Measurements from ENCODE around the gene PHF1. TPM values are rescaled to one million over a fixed set of nuclear protein-coding genes. Genes with fewer than 3 reads are reported as not detected.

The PHF1 gene
- total RNA-seq, 2 experiments from 2014 or later: 31.9 to 32.6 TPM

- intact Hi-C loops (cut with micrococcal nuclease): loop anchor here (10.0 kb wide), 1 partner anchor 119 kb away; no protein-coding TSS in a partner anchor
- ChIA-PET CTCF (interaction anchor here (0.7 kb wide), 1 partner anchor 244 kb away, joined by 4 read pairs; no protein-coding TSS in a partner anchor), POLR2A (no interaction called here)
- Mint-ChIP-seq H3K9me3 (no peaks in the 10 kb centered on the region), H3K36me3 (ENCODE audit: low read depth) (peaks cover 22% of the 10 kb centered on the region), H3K4me1 (ENCODE audit: low read depth) (peaks cover 29% of the 10 kb centered on the region), H3K27ac (no peak overlapping the region), H3K4me3 (no peak overlapping the region), H3K27me3 (no peaks in the 10 kb centered on the region)
- no peak for DNase-seq
- ATAC-seq: no peak
- TF ChIP-seq, protein P1, sequence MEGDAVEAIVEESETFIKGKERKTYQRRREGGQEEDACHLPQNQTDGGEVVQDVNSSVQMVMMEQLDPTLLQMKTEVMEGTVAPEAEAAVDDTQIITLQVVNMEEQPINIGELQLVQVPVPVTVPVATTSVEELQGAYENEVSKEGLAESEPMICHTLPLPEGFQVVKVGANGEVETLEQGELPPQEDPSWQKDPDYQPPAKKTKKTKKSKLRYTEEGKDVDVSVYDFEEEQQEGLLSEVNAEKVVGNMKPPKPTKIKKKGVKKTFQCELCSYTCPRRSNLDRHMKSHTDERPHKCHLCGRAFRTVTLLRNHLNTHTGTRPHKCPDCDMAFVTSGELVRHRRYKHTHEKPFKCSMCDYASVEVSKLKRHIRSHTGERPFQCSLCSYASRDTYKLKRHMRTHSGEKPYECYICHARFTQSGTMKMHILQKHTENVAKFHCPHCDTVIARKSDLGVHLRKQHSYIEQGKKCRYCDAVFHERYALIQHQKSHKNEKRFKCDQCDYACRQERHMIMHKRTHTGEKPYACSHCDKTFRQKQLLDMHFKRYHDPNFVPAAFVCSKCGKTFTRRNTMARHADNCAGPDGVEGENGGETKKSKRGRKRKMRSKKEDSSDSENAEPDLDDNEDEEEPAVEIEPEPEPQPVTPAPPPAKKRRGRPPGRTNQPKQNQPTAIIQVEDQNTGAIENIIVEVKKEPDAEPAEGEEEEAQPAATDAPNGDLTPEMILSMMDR (IDR thresholded peaks at IDR 0.05): no peak
Measured at GRCh38 chr6:33456156-33456555, 45.3 kb downstream of the PHF1 start.

DNA sequence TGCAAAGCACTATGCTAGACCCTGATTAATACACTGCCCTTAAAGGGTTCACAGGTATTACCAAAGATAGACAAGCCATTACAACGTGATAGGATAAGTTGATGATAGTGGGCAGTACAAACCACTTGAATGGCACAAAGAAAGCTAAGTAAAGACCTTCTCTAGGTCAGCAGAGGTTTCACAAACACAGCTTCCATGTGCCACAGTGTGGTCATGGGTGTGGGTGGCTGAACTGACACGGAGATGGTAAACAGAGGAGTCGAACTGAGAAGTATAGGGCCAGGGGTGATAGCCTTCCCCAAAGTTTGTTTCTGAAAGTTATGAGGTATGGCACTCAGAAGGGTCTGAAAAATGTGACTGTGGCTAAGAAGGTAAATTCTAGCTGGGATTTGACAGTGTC, 47.9 kb downstream of the PHF1 start:
- ChIA-PET CTCF (interaction anchor here (0.8 kb wide), 1 partner anchor 9 kb away, joined by 3 read pairs; no protein-coding TSS in a partner anchor), POLR2A (interaction anchor here (1.2 to 1.3 kb wide), 2 partner anchors 8 to 14 kb away, joined by 3 read pairs; no protein-coding TSS in a partner anchor)
- no peak overlapping the region for H3K4me3 Mint-ChIP-seq
- TF ChIP-seq, protein P1 (IDR thresholded peaks at IDR 0.05): no peak
- H3K4me1 Mint-ChIP-seq (ENCODE audit: low read depth): peaks cover 18% of the 10 kb centered on the region
- intact Hi-C loops (cut with micrococcal nuclease): loop anchor here (10.0 kb wide), 1 partner anchor 116 kb away; no protein-coding TSS in a partner anchor
- H3K27me3 Mint-ChIP-seq: no peaks in the 10 kb centered on the region
- peaks cover 22% of the 10 kb centered on the region for H3K36me3 Mint-ChIP-seq (ENCODE audit: low read depth)
- no peak overlapping the region for H3K27ac Mint-ChIP-seq
- DNase-seq: no peak
- H3K9me3 Mint-ChIP-seq: no peaks in the 10 kb centered on the region
- no peak for ATAC-seq

DNA sequence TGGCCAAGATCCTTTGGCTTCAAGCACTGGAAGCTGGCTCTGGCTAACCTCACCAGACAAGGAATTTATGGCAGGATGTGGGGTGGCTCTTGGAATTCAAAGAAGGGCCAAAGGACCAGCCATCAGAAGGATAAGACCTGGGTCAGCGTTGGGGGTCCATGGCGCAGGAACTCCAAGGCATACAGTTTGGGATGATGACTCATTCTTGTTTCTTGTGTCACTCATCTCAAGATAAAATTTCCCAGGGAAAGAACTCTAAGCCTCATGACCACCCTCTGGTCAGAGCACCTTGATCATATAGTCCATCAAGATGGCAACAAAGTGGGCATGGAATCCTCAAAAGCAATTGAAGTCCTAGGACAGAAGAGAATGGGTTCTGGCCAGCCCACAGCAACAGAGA, 48.4 kb downstream of the PHF1 start:
- POLR2A ChIA-PET: interaction anchor here (1.2 to 1.3 kb wide), 2 partner anchors 9 to 14 kb away, joined by 3 read pairs; no protein-coding TSS in a partner anchor
- Mint-ChIP-seq H3K4me1 (ENCODE audit: low read depth) (peaks cover 18% of the 10 kb centered on the region), H3K27ac (no peak overlapping the region), H3K4me3 (no peak overlapping the region), H3K9me3 (no peaks in the 10 kb centered on the region), H3K36me3 (ENCODE audit: low read depth) (peaks cover 22% of the 10 kb centered on the region), H3K27me3 (no peaks in the 10 kb centered on the region)
- intact Hi-C loops (cut with micrococcal nuclease): loop anchor here (10.0 kb wide), 1 partner anchor 116 kb away; no protein-coding TSS in a partner anchor
- DNase-seq (no peak), ATAC-seq (no peak)
- TF ChIP-seq, protein P1 (IDR thresholded peaks at IDR 0.05): no peak
- CTCF ChIA-PET: interaction anchor here (0.8 kb wide), 1 partner anchor 9 kb away, joined by 3 read pairs; no protein-coding TSS in a partner anchor

Small RNA genes within 50 kb of the gene (microRNA-seq; reads per million reads assigned to microRNA genes)
- gene MIR5004 (ENCODE audit: borderline microRNAs expressed, borderline replicate concordance): 2.4 reads per million

Other genes with a start within 250 kb of the PHF1 start
- 1 to 10 TPM; 1.3 to 1.4 TPM for gene COL11A2, start 218.5 kb upstream of the PHF1 start, total RNA-seq
- 10 to 100 TPM; 41.2 to 41.9 TPM for gene RXRB, start 210.3 kb upstream of the PHF1 start, total RNA-seq
- 10 to 100 TPM; 43.1 to 43.3 TPM for gene SLC39A7, start 210.1 kb upstream of the PHF1 start, total RNA-seq
- gene HSD17B8, start 206.4 kb upstream of the PHF1 start, total RNA-seq: 10 to 100 TPM; 40.6 to 42.0 TPM
- gene RING1, start 202.5 kb upstream of the PHF1 start, total RNA-seq: 10 to 100 TPM; 26.8 to 27.5 TPM
- gene VPS52, start 139.1 kb upstream of the PHF1 start, total RNA-seq: 10 to 100 TPM; 31.2 to 34.3 TPM
- 1,000 to 10,000 TPM; 4,910 to 4,938 TPM for gene RPS18, start 138.9 kb upstream of the PHF1 start, total RNA-seq
- gene B3GALT4, start 133.9 kb upstream of the PHF1 start, total RNA-seq: 1 to 10 TPM; 3.6 to 4.2 TPM
- gene WDR46, start 121.8 kb upstream of the PHF1 start, total RNA-seq: 10 to 100 TPM; 64.0 to 72.2 TPM
- gene PFDN6, start 121.4 kb upstream of the PHF1 start, total RNA-seq: 10 to 100 TPM; 78.1 to 92.3 TPM
- 10 to 100 TPM; 24.2 to 24.3 TPM for gene RGL2, start 112.1 kb upstream of the PHF1 start, total RNA-seq
- gene TAPBP, start 96.9 kb upstream of the PHF1 start, total RNA-seq: 100 to 1,000 TPM; 179 to 183 TPM
- gene ZBTB22, start 93.3 kb upstream of the PHF1 start, total RNA-seq: 1 to 10 TPM; 7.2 to 7.5 TPM
- gene DAXX, start 88.1 kb upstream of the PHF1 start, total RNA-seq: 10 to 100 TPM; 59.8 to 72.4 TPM
- gene KIFC1, start 19.2 kb upstream of the PHF1 start, total RNA-seq: 10 to 100 TPM; 93.4 to 96.0 TPM
- gene CUTA, start 7.1 kb downstream of the PHF1 start, total RNA-seq: 100 to 1,000 TPM; 155 to 160 TPM
- gene SYNGAP1, start 9.1 kb downstream of the PHF1 start, total RNA-seq: 10 to 100 TPM; 57.9 to 67.0 TPM
- gene ZBTB9, start 43.6 kb downstream of the PHF1 start, total RNA-seq: 1 to 10 TPM; 7.8 to 8.7 TPM
- gene BAK1, start 169.3 kb downstream of the PHF1 start, total RNA-seq: 10 to 100 TPM; 33.8 to 34.3 TPM
- gene ITPR3, start 210.3 kb downstream of the PHF1 start, total RNA-seq: 10 to 100 TPM; 36.6 to 38.0 TPM

Data from activated CD8-positive, alpha-beta T cell treated with anti-CD3 and anti-CD28 coated beads for 36 hours (primary cell).